ENCODE measurements around the gene GRXCR1. TPM values are rescaled to one million over a fixed set of nuclear protein-coding genes. Genes with fewer than 3 reads are reported as not detected.

GRXCR1 gene
- total and polyA plus RNA-seq, 2 donors (not counting 1 experiment from before 2014, with no cell fraction given) = not detected

- H3K79me2 ChIP-seq (ENCODE audit: control insufficient read depth, insufficient read depth, low read length) = no peaks in the 10 kb centered on the region
- Mint-ChIP-seq H3K27me3 (no peaks in the 10 kb centered on the region), H3K4me1 (no peaks in the 10 kb centered on the region), H3K27ac (no peak overlapping the region), H3K9me3 (ENCODE audit: insufficient read depth) (peaks cover 12% of the 10 kb centered on the region), H3K4me3 (no peak overlapping the region)
- H3K36me3 ChIP-seq (replicated peaks in 1 of 2; ENCODE audit: control extremely low read depth in 1 of 2, control insufficient read depth in 1 of 2, extremely low read depth in 1 of 2, insufficient read depth in 2 of 2, low read length in 1 of 2) = no peaks in the 10 kb centered on the region
- H2AFZ ChIP-seq (ENCODE audit: insufficient read depth, low read depth, low read length, poor library complexity, severe bottlenecking) = no peak overlapping the region
- no peak overlapping the region for H3K9ac ChIP-seq (ENCODE audit: low read length)
- no peak overlapping the region for H3K27ac ChIP-seq (ENCODE audit: low read length in 2 of 2)
- ChIA-PET POLR2A (no interaction called here), CTCF (no interaction called here)
- no peaks in the 10 kb centered on the region for H3K27me3 ChIP-seq (replicated peaks in 1 of 4; ENCODE audit: control extremely low read depth in 1 of 4, control insufficient read depth in 3 of 4, insufficient read depth in 4 of 4, low read length in 3 of 4)
- TF ChIP-seq EZH2 (IDR thresholded peaks at IDR 0.05; ENCODE audit: borderline replicate concordance, insufficient read depth, low read depth, low read length, poor library complexity, severe bottlenecking) (no peak), CTCF (IDR thresholded peaks at IDR 0.05) (no peak)
- no peak overlapping the region for H3K4me3 ChIP-seq (ENCODE audit: control extremely low read depth in 1 of 5, extremely low read depth in 1 of 5, insufficient read depth in 1 of 5, low read depth in 2 of 5, low read length in 4 of 5)
- no peak overlapping the region for H3K4me2 ChIP-seq (replicated peaks; ENCODE audit: low read depth, low read length, poor library complexity, severe bottlenecking)
- WGBS (ENCODE audit: insufficient coverage) = 100% methylated on average over 1 of the region's 1 CpG
- peaks cover 0 to 11% (median 8%) of the 10 kb centered on the region in 3 donors for H3K9me3 ChIP-seq (ENCODE audit: control extremely low read depth in 1 of 3, control insufficient read depth in 2 of 3, insufficient read depth in 1 of 3, low read length in 2 of 3)
- DNase-seq (no peak), ATAC-seq (ENCODE audit: low read depth) (no peak)
- no peaks in the 10 kb centered on the region for H3K4me1 ChIP-seq (ENCODE audit: control insufficient read depth in 2 of 2, insufficient read depth in 2 of 2, low read length in 2 of 2)
- intact Hi-C loops (cut with micrococcal nuclease) = no loop called here
- H4K20me1 ChIP-seq (ENCODE audit: control insufficient read depth, insufficient read depth, low read length, poor library complexity, severe bottlenecking) = no peaks in the 10 kb centered on the region
Observed at GRCh38 chr4:43008793-43009192, 116.3 kb downstream of the GRXCR1 start.

- Mint-ChIP-seq H3K27ac (no peak overlapping the region), H3K4me3 (no peak overlapping the region), H3K27me3 (no peaks in the 10 kb centered on the region), H3K4me1 (no peaks in the 10 kb centered on the region), H3K9me3 (ENCODE audit: insufficient read depth) (no peaks in the 10 kb centered on the region)
- Histone ChIP-seq H3K36me3 (replicated peaks in 1 of 2; ENCODE audit: control extremely low read depth in 1 of 2, control insufficient read depth in 1 of 2, extremely low read depth in 1 of 2, insufficient read depth in 2 of 2, low read length in 1 of 2) (no peaks in the 10 kb centered on the region), H4K20me1 (ENCODE audit: control insufficient read depth, insufficient read depth, low read length, poor library complexity, severe bottlenecking) (no peaks in the 10 kb centered on the region), H3K27me3 (replicated peaks in 1 of 4; ENCODE audit: control extremely low read depth in 1 of 4, control insufficient read depth in 3 of 4, insufficient read depth in 4 of 4, low read length in 3 of 4) (no peaks in the 10 kb centered on the region), H3K4me1 (ENCODE audit: control insufficient read depth in 2 of 2, insufficient read depth in 2 of 2, low read length in 2 of 2) (no peaks in the 10 kb centered on the region), H2AFZ (ENCODE audit: insufficient read depth, low read depth, low read length, poor library complexity, severe bottlenecking) (no peak overlapping the region), H3K27ac (ENCODE audit: low read length in 2 of 2) (no peak overlapping the region), H3K79me2 (ENCODE audit: control insufficient read depth, insufficient read depth, low read length) (no peaks in the 10 kb centered on the region), H3K9me3 (ENCODE audit: control extremely low read depth in 1 of 3, control insufficient read depth in 2 of 3, insufficient read depth in 1 of 3, low read length in 2 of 3) (no peaks in the 10 kb centered on the region), H3K4me3 (ENCODE audit: control extremely low read depth in 1 of 5, extremely low read depth in 1 of 5, insufficient read depth in 1 of 5, low read depth in 2 of 5, low read length in 4 of 5) (no peak overlapping the region), H3K9ac (ENCODE audit: low read length) (no peak overlapping the region), H3K4me2 (replicated peaks; ENCODE audit: low read depth, low read length, poor library complexity, severe bottlenecking) (no peak overlapping the region)
- intact Hi-C loops (cut with micrococcal nuclease) = no loop called here
- ChIA-PET POLR2A (no interaction called here), CTCF (no interaction called here)
- WGBS (ENCODE audit: insufficient coverage) = 97% methylated on average over 3 of the region's 4 CpGs
- no peak for TF ChIP-seq EZH2 (IDR thresholded peaks at IDR 0.05; ENCODE audit: borderline replicate concordance, insufficient read depth, low read depth, low read length, poor library complexity, severe bottlenecking)
- no peak for TF ChIP-seq CTCF (IDR thresholded peaks at IDR 0.05)
- ATAC-seq (ENCODE audit: low read depth) (no peak), DNase-seq (no peak)
Observed at GRCh38 chr4:43014256-43014655, 121.7 kb downstream of the GRXCR1 start.

All from B cell (primary cell).